ENCODE results near the gene LPAR2.

Gene LPAR2

GRCh38 chr19:19597809-19598306 is 30.2 kb downstream of the LPAR2 start:
- no peak for DNase-seq (ENCODE audit: low read depth in 2 of 2)

- DNase-seq (ENCODE audit: low read depth in 2 of 2): no peak
Measured at GRCh38 chr19:19595171-19595701, 32.8 kb downstream of the LPAR2 start.

- no peak for DNase-seq (ENCODE audit: low read depth in 2 of 2)
Measured at GRCh38 chr19:19594381-19594780, 33.6 kb downstream of the LPAR2 start.

- DNase-seq (ENCODE audit: low read depth in 2 of 2): no peak
Measured at GRCh38 chr19:19592690-19593089, 35.3 kb downstream of the LPAR2 start.

GRCh38 chr19:19591133-19591825 is 36.7 kb downstream of the LPAR2 start:
- DNase-seq (ENCODE audit: low read depth in 2 of 2): peak; percentile 93 to 94

- DNase-seq (ENCODE audit: low read depth in 2 of 2): no peak
Measured at GRCh38 chr19:19588546-19588945, 39.5 kb downstream of the LPAR2 start.

GRCh38 chr19:19587771-19588170 is 40.2 kb downstream of the LPAR2 start:
- DNase-seq (ENCODE audit: low read depth in 2 of 2): no peak

GRCh38 chr19:19584356-19584755 is 43.7 kb downstream of the LPAR2 start:
- no peak for DNase-seq (ENCODE audit: low read depth in 2 of 2)

- DNase-seq (ENCODE audit: low read depth in 2 of 2): no peak
Measured at GRCh38 chr19:19582471-19582870, 45.5 kb downstream of the LPAR2 start.

- DNase-seq (ENCODE audit: low read depth in 2 of 2): no peak
Measured at GRCh38 chr19:19581391-19581790, 46.6 kb downstream of the LPAR2 start.

- DNase-seq (ENCODE audit: low read depth in 2 of 2): no peak
Measured at GRCh38 chr19:19580418-19580817, 47.6 kb downstream of the LPAR2 start.

GRCh38 chr19:19579533-19580361 is 48.3 kb downstream of the LPAR2 start:
- no peak for DNase-seq (ENCODE audit: low read depth in 2 of 2)

- no peak for DNase-seq (ENCODE audit: low read depth in 2 of 2)
Measured at GRCh38 chr19:19578252-19578651, 49.8 kb downstream of the LPAR2 start.

- no peak for DNase-seq (ENCODE audit: low read depth in 2 of 2)
Measured at GRCh38 chr19:19575411-19575810, 52.6 kb downstream of the LPAR2 start.

All from fibroblast of skin of left quadriceps (primary cell).